ENCODE measurements around the gene ANKS1A. TPM values are rescaled to one million over a fixed set of nuclear protein-coding genes. Genes with fewer than 3 reads are reported as not detected.

The ANKS1A gene
- total RNA-seq, 1 experiment from 2014 or later = 26.5 TPM

DNA sequence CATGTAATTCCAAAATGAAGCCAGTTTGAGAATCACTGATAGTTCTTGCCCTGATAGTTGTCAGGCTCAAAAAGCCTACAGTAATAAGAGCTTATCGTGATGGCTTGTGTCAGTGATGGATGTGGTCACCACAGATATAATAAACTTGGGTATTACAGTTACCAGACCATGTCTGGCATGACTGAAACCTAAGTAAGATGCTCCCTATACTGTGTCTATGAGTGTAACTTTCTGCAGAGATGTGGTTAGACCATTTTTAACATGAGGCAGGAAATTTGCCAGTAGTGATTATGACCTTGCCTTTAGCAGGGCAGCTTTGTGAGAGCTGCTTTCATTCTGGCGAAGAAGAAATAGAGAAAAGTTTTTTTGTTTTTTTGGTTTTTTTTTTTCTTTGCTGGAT, 90.2 kb downstream of the ANKS1A start:
- no peak overlapping the region for H2BK12ac ChIP-seq (ENCODE audit: insufficient read length, low read depth, low read length)
- peaks cover 6 to 23% (median 21%) of the 10 kb centered on the region in 3 experiments; a peak in 6 of 7 replicates for H3K36me3 Mint-ChIP-seq (ENCODE audit: insufficient read depth in 1 of 3, low read depth in 3 of 3)
- no peaks in the 10 kb centered on the region for H4K20me1 ChIP-seq (ENCODE audit: control insufficient read depth, insufficient read depth, insufficient read length)
- H4K5ac ChIP-seq (ENCODE audit: insufficient read length, low read depth, low read length) = no peak overlapping the region
- no peak overlapping the region for H3K23ac ChIP-seq (ENCODE audit: insufficient read length, low read depth, low read length)
- no peaks in the 10 kb centered on the region for H3K9me3 ChIP-seq (ENCODE audit: control insufficient read depth, low read depth, low read length)
- H3K79me2 ChIP-seq (ENCODE audit: insufficient read depth, low read length) = no peaks in the 10 kb centered on the region
- H2BK15ac ChIP-seq (ENCODE audit: low read depth, low read length) = no peak overlapping the region
- no peak overlapping the region for H3T11ph ChIP-seq (ENCODE audit: low read length)
- H2BK20ac ChIP-seq (ENCODE audit: low read depth, low read length, poor library complexity, severe bottlenecking) = no peak overlapping the region
- H3K4me1 ChIP-seq (ENCODE audit: insufficient read depth, low read length) = no peaks in the 10 kb centered on the region
- H3K79me1 ChIP-seq (ENCODE audit: insufficient read depth, low read depth, low read length, poor library complexity, severe bottlenecking) = no peaks in the 10 kb centered on the region
- no peak overlapping the region for H3K27ac ChIP-seq (ENCODE audit: insufficient read length, low read depth, low read length)
- H3K27ac Mint-ChIP-seq = no peak overlapping the region
- H3K18ac ChIP-seq (ENCODE audit: insufficient read length, low read depth, low read length) = no peak overlapping the region
- no peak overlapping the region for H3K9ac ChIP-seq (ENCODE audit: extremely low read depth, insufficient read length, low read length)
- H3K4me2 ChIP-seq (ENCODE audit: insufficient read depth, insufficient read length, low read length) = no peak overlapping the region
- no peaks in the 10 kb centered on the region for H3K4me1 Mint-ChIP-seq
- H3K56ac ChIP-seq (ENCODE audit: insufficient read length, low read depth, low read length) = no peak overlapping the region
- H2AK5ac ChIP-seq (ENCODE audit: insufficient read length, low read length) = no peak overlapping the region
- no peaks in the 10 kb centered on the region for H3K27me3 Mint-ChIP-seq (ENCODE audit: low read depth)
- TF ChIP-seq CTCF (conservative IDR thresholded peaks at IDR 0.05) = no peak
- no peaks in the 10 kb centered on the region for H3K23me2 ChIP-seq (ENCODE audit: insufficient read length, low read depth, low read length, poor library complexity, severe bottlenecking)
- no peak for DNase-seq
- H3K4ac ChIP-seq (ENCODE audit: low read depth, low read length) = no peak overlapping the region
- H2BK120ac ChIP-seq (ENCODE audit: low read depth, low read length, poor library complexity, severe bottlenecking) = no peak overlapping the region
- H3K4me3 Mint-ChIP-seq = no peak overlapping the region
- H2AFZ ChIP-seq (ENCODE audit: low read length) = no peak overlapping the region
- WGBS (ENCODE audit: extremely low coverage, insufficient read length, low lambda C conversion rate) = no CpG with 5 or more reads among the region's 2 CpGs
- H3K14ac ChIP-seq (ENCODE audit: insufficient read depth, low read length) = no peak overlapping the region
- H2BK5ac ChIP-seq (ENCODE audit: insufficient read length, low read length) = no peak overlapping the region
- H3K9me3 Mint-ChIP-seq = no peaks in the 10 kb centered on the region
- no peak overlapping the region for H4K91ac ChIP-seq (ENCODE audit: insufficient read length, low read depth, low read length)
- H4K8ac ChIP-seq (replicated peaks; ENCODE audit: insufficient read length, low read depth, low read length) = no peak overlapping the region
- no peaks in the 10 kb centered on the region for H3K27me3 ChIP-seq (ENCODE audit: insufficient read depth, low read length)

Data from H9 (cell line).